HFFc6 (cell line): Measurements from ENCODE around the gene CCDC152. TPM values are rescaled to one million over a fixed set of nuclear protein-coding genes. Genes with fewer than 3 reads are reported as not detected.
"Not testable (repeated sequence)": the region's sequence is repeated elsewhere in the genome, so short reads cannot be mapped to it uniquely, and the experiment has no call there.

ENCODE experiments used
- DNase-seq: peaks from one replicate; pipeline ENCODE4 v3.0.0-alpha.2; 2018
- H3K27ac Mint-ChIP-seq: 2 replicates; pipeline ENCODE4 v1.8.0; 2020; ENCODE audit warnings: mild to moderate bottlenecking, mixed read lengths
- H3K27me3 Mint-ChIP-seq: 2 replicates; pipeline ENCODE4 v1.8.0; 2021; ENCODE audit warnings: mild to moderate bottlenecking, moderate library complexity, mixed read lengths; ENCODE audit not compliant: insufficient read depth
- H3K36me3 Mint-ChIP-seq: 2 replicates; pipeline ENCODE4 v1.8.0; 2021; ENCODE audit warnings: low read depth, mixed read lengths
- H3K4me1 Mint-ChIP-seq: 2 replicates; pipeline ENCODE4 v1.8.0; 2020; ENCODE audit warnings: low read depth, mixed read lengths
- H3K4me3 Mint-ChIP-seq: 2 replicates; pipeline ENCODE4 v1.8.0; 2020; ENCODE audit warnings: mild to moderate bottlenecking, moderate library complexity, mixed read lengths
- H3K9me3 Mint-ChIP-seq: 2 replicates; pipeline ENCODE4 v1.8.0; 2020; ENCODE audit warnings: mild to moderate bottlenecking, mixed read lengths
- total RNA-seq, 6 experiments: library from RNA; stranded (reverse); fragmentation: NEBNext Ultra II Directional; extraction: Animal tissue kit (Norgen Biotek cat#: 25700); gene quantifications; 2 replicates in 1 of 6; 3 replicates in 5 of 6; pipeline ENCODE4 v1.2.3, GENCODE V29; 2021
- TF ChIP-seq, protein P1 (sequence below): fragments of 200-600 bp; sonication (generic); IDR thresholded peaks from 2 replicates; pipeline ENCODE4 v1.5.0; 2021; ENCODE audit warnings: antibody characterized with exemption, mild to moderate bottlenecking

CCDC152 gene
- total RNA-seq, 6 experiments from 2014 or later = 0.47 to 7.2 (median 5.6) TPM

DNA sequence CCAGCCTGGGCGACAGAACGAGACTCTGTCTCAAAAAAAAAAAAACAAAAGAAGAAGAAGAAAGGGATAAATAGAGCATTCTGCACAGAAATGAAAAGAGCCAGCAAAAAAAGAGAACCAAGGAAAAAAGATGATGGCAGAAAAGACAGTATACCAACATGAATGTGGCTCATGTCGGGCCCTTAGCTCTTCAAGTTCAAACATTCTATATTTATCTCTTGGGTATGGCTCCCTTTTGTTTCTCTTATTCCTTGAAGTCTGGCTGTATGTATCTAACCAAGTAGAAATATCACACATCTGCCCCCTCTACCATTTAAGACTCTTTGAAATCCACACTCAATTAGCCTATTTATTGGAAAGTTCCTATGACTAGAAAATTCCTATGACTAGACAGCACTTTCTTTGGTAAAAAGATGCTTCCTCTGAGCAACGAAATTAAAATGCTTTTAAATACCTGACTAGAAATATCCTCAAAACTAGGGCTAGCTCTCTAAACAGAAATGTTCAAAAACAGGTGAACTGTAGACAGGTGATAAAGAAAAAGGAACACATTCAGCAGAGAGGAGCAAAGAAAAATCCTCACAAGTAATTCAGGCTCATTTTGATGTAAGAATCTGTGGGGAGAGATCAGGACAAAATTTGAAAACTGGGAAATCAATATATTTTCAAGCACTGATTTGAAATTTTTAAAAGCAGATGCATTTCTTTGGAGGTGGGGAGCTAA is 52.4 kb downstream of the CCDC152 start:
- no peaks in the 10 kb centered on the region for H3K9me3 Mint-ChIP-seq
- H3K27me3 Mint-ChIP-seq = peaks cover 4% of the 10 kb centered on the region; the same call in 1 of the 2 replicates
- TF ChIP-seq, protein P1, sequence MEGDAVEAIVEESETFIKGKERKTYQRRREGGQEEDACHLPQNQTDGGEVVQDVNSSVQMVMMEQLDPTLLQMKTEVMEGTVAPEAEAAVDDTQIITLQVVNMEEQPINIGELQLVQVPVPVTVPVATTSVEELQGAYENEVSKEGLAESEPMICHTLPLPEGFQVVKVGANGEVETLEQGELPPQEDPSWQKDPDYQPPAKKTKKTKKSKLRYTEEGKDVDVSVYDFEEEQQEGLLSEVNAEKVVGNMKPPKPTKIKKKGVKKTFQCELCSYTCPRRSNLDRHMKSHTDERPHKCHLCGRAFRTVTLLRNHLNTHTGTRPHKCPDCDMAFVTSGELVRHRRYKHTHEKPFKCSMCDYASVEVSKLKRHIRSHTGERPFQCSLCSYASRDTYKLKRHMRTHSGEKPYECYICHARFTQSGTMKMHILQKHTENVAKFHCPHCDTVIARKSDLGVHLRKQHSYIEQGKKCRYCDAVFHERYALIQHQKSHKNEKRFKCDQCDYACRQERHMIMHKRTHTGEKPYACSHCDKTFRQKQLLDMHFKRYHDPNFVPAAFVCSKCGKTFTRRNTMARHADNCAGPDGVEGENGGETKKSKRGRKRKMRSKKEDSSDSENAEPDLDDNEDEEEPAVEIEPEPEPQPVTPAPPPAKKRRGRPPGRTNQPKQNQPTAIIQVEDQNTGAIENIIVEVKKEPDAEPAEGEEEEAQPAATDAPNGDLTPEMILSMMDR = no peak
- DNase-seq = no peak
- no peaks in the 10 kb centered on the region for H3K4me1 Mint-ChIP-seq
- H3K4me3 Mint-ChIP-seq = no peak overlapping the region
- H3K27ac Mint-ChIP-seq = no peak overlapping the region
- no peaks in the 10 kb centered on the region for H3K36me3 Mint-ChIP-seq

DNA sequence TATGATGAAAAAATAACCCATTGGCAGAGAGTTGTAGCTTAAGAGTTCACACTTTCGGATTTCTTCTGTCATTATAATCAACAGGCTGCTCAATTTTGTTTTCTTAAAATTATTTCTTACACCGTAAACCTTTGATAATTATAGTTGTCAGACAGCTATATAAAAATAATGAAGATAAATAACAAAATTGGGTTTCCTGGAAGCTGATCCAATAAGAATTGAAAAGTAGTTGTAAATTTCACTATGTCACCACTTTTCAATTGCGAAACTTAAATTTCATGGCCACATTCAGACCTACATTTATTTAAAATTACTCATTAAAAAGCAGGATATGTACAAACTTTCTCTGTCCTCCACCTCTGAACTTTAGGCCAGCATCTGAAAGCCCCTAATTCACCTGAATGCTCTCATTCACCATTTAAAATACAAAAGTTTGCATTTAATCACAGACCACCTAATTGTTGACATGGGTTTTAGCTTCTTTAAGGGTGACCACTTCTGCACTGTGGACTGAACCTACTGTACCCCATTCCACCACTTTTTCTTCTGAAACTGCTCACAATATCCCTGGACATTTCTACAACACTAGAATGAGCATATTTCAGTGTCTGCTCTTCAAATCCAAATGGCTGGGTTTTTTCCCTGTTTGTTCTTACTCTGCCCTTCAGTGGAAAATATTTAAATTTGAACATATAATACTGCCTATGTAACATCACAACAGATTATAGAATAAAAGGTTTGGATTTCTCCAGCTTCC is 54.4 kb downstream of the CCDC152 start:
- no peak overlapping the region for H3K4me3 Mint-ChIP-seq

DNA sequence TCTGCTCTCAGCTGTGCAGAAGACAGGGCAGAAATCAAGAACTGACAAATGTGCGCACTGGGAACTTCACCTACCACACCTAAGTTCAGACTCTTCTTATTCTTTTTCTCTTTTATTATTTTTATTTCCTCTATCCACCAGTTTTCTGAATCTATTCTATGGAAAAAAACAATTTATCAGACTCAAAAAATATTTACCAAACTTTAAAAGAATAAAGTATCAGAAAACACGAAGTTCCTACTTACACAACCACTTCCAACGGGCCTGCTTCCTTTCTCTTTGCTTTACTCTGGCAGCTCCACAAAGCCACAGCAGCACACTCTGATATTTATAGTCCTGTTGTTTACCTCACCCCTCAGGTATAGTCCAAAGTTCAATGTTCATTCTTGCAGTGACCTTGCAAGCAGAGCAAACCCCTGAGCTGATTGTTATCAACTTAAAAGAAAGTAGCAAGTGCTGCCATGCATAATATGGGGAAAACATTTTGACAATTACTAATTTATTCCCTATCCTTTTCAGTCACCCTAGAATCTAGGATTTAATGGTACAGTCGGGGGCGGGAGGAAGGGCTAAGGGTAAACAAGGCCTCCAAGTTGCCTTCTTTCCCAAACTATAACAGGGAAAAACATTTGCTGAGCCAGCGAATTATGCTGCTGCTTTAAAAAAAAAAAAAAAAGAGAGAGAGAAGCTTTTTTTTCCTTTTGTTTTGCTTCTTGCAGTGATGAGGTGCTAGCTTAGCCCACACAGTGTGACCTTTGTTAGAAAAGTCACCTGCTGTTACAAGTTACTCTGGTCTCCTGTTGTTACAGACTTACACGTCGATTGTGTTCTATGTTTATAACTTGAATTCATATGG is 55.2 kb downstream of the CCDC152 start, which contains the start of gene SELENOP:
Gene SELENOP, minus strand, starts transcription at position 302 of the 856 bp plus-strand sequence. CDS start 3,539 bp downstream, outside the sequence.
- Mint-ChIP-seq H3K36me3 (no peaks in the 10 kb centered on the region), H3K9me3 (no peaks in the 10 kb centered on the region), H3K27me3 (peaks cover 4% of the 10 kb centered on the region; the same call in 1 of the 2 replicates), H3K4me3 (no peak within 1 kb of the TSS), H3K27ac (no peak within 1 kb of the TSS), H3K4me1 (no peaks in the 10 kb centered on the region)
- no peak for DNase-seq
- TF ChIP-seq, protein P1 = no peak

More for the DNA sequence above, 54.4 kb downstream of the CCDC152 start:
- Mint-ChIP-seq H3K9me3 (no peaks in the 10 kb centered on the region), H3K4me1 (no peaks in the 10 kb centered on the region), H3K27me3 (peaks cover 4% of the 10 kb centered on the region; the same call in 1 of the 2 replicates), H3K27ac (no peak overlapping the region), H3K36me3 (no peaks in the 10 kb centered on the region)
- DNase-seq = no peak
- TF ChIP-seq, protein P1 = no peak

DNA sequence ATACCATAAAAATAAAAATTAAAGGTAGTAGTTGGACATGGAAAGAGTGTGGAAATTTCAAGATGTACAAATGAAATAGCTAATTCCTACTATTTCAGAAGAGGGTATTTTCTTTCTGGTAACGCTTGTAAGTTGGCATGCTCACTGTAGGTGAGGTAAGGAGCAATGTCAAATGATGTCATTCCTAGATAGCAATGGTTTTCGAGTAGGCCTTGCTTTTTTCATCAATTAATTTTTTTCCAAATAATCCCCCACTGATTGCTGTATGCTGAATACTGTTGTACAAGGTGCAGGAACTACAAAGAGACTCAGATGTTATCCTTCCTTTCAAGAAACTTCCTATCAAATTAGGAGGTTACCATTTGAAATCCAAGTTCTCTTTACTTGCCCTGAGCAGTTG is 56.0 kb downstream of the CCDC152 start:
- TF ChIP-seq, protein P1 = no peak
- no peak for DNase-seq
- Mint-ChIP-seq H3K27ac (no peak overlapping the region), H3K4me1 (no peaks in the 10 kb centered on the region), H3K36me3 (no peaks in the 10 kb centered on the region), H3K9me3 (no peaks in the 10 kb centered on the region), H3K27me3 (peaks cover 4% of the 10 kb centered on the region; the same call in 1 of the 2 replicates), H3K4me3 (no peak overlapping the region)

DNA sequence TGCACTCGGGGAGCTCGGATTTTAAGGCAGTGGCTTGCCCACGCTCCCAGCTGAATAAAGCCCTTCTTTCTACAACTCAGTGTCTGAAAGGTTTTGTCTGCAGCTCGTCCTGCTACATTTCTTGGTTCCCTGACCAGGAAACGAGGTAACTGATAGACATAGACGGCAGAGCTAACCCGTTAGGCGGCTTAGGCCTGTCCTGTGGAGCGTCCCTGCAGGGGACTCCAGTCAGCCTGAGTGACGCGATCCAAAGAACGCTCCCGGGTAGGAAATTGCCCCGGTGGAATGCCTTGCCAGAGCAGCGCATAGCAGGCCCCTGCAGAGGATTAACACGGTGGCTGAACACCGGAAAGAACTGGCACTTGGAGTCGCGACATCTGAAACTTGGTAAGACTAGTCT is 56.9 kb downstream of the CCDC152 start:
- Mint-ChIP-seq H3K9me3 (no peaks in the 10 kb centered on the region), H3K27ac (no peak overlapping the region), H3K36me3 (no peaks in the 10 kb centered on the region), H3K4me1 (no peaks in the 10 kb centered on the region), H3K27me3 (peaks cover 4% of the 10 kb centered on the region; the same call in 1 of the 2 replicates), H3K4me3 (no peak overlapping the region)
- DNase-seq = no peak
- TF ChIP-seq, protein P1 = no peak

DNA sequence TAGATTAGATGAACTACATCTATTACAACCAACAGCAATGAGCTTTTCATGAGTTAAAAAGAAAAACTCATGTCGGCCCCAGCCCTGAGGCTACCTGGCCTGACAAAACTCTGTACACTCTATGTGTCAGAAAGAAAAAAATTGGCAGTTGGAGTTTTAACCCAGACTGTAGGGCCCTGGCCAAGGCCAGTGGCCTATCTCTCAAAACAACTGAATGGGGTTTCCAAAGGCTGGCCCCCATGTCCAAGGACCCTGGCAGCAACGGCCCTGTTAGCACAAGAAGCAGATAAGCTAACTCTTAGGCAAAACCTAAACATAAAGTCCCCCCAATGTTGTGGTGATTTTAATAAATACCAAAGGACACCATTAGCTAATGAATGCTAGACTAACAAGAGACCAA is 59.9 kb downstream of the CCDC152 start:
- not testable (repeated sequence) for H3K4me3 Mint-ChIP-seq, H3K4me1 Mint-ChIP-seq, H3K36me3 Mint-ChIP-seq, H3K27ac Mint-ChIP-seq, H3K9me3 Mint-ChIP-seq, DNase-seq, H3K27me3 Mint-ChIP-seq
